HG02840 (cell line): ENCODE results near the gene TUBB3.
"Not testable (repeated sequence)": the region's sequence is repeated elsewhere in the genome, so short reads cannot be mapped to it uniquely, and the experiment has no call there.

Experiments used
- ATAC-seq: cut with Tn5 transposase; IDR thresholded peaks from one replicate; pipeline ENCODE4 v1.9.1; 2021; ENCODE audit warnings: mild to moderate bottlenecking, moderate library complexity, moderate number of reproducible peaks; ENCODE audit not compliant: unreplicated experiment, low FRiP score

TUBB3 gene

DNA sequence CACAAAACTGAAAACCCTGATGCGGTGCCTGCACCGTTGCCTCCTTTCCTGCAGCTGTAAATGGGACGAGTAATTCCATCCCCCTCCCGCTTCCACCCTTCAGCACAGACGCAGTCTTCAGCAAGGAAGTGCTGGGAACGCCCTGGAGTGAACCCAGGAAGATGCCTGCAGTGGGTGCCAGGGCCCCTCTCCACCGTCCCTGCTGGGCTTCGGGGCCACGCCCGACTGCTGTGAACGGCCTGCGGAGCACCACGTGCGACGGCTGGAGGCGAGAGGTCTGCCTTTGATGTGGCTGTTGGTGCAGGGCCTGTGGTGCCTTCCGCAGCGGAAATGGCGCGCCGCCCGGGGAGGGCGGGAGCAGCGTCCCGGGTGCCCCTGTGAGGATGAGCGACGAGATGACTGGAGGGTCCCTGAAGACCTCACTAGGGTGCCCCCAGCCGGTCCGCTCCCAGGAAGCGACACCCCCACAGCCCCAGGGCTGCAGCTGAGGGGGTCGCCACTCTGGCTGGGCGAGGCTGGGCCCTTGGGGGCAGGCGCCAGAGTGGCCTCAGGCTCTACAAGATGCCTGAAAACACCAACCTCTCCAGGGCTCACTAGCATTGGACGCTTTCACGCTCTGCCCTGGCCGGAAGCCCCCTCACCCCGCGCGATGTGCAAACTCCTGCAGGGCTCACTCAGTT is 5.2 kb upstream of the TUBB3 start:
- ATAC-seq, result peak; percentile 48

DNA sequence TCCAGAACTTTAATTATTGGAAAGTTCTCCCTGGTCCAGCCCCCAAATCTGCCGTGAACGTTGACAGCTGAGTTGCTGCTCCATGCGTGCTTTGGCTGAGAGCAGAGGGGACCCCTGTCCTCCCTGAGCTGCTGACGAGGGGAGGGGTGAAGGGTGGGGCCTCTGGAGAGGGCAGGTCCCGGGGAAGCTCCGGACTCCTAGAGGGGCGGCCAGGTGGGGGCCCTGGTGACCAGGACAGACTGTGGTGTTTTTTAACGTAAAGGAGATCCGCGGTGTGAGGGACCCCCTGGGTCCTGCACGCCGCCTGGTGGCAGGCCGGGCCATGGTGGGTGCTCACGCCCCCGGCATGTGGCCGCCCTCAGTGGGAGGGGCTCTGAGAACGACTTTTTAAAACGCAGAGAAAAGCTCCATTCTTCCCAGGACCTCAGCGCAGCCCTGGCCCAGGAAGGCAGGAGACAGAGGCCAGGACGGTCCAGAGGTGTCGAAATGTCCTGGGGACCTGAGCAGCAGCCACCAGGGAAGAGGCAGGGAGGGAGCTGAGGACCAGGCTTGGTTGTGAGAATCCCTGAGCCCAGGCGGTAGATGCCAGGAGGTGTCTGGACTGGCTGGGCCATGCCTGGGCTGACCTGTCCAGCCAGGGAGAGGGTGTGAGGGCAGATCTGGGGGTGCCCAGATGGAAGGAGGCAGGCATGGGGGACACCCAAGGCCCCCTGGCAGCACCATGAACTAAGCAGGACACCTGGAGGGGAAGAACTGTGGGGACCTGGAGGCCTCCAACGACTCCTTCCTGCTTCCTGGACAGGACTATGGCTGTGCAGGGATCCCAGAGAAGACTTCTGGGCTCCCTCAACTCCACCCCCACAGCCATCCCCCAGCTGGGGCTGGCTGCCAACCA is 4.4 kb upstream of the TUBB3 start, which contains the start of gene MC1R:
MC1R (plus strand) TSS at position 410 of the 895 bp plus-strand sequence; CDS start at position 807, 397 bp downstream.
- ATAC-seq, result peak; percentile 20

DNA sequence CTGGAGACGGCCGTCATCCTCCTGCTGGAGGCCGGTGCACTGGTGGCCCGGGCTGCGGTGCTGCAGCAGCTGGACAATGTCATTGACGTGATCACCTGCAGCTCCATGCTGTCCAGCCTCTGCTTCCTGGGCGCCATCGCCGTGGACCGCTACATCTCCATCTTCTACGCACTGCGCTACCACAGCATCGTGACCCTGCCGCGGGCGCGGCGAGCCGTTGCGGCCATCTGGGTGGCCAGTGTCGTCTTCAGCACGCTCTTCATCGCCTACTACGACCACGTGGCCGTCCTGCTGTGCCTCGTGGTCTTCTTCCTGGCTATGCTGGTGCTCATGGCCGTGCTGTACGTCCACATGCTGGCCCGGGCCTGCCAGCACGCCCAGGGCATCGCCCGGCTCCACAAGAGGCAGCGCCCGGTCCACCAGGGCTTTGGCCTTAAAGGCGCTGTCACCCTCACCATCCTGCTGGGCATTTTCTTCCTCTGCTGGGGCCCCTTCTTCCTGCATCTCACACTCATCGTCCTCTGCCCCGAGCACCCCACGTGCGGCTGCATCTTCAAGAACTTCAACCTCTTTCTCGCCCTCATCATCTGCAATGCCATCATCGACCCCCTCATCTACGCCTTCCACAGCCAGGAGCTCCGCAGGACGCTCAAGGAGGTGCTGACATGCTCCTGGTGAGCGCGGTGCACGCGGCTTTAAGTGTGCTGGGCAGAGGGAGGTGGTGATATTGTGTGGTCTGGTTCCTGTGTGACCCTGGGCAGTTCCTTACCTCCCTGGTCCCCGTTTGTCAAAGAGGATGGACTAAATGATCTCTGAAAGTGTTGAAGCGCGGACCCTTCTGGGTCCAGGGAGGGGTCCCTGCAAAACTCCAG is 3.4 kb upstream of the TUBB3 start:
- no peak for ATAC-seq

DNA sequence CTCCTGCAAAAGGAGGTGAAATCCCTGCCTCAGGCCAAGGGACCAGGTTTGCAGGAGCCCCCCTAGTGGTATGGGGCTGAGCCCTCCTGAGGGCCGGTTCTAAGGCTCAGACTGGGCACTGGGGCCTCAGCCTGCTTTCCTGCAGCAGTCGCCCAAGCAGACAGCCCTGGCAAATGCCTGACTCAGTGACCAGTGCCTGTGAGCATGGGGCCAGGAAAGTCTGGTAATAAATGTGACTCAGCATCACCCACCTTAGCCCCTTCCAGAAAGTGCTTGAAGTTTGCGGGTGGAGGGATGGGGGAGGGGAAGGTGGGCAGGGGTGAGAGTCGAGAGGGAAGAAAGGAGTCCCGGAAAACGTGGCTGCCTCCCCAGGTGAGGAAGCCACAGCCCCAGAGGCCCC is 2.4 kb upstream of the TUBB3 start:
- ATAC-seq, result no peak

DNA sequence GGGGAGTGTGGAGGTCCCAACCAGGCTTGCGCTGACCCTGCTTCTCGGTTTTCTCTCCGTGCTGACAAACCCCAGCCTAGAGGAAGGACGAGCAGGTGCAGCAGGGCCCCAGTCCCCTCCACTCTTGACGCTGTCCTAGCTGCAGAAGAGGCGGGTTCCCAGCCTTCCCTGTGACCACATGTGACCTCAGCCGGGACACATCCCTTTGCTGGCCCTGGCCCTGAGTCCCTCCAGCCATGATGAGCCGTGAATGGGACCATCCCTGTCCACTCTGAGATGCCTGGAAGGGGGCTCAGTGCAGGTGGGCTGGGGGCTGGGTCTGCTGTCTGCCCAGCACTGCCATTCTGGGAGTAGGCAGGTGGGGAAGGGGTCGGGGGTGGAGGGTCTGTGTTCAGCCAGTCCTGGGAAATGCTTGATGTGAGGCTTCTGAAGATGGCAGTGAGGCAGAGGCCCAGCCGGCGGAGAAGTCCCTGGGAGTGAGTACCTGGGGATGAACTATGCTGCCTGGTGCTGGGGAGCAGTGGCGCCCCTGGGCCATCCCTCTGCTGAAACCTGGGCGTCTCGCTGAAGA is 1.9 kb upstream of the TUBB3 start:
- ATAC-seq, result no peak

DNA sequence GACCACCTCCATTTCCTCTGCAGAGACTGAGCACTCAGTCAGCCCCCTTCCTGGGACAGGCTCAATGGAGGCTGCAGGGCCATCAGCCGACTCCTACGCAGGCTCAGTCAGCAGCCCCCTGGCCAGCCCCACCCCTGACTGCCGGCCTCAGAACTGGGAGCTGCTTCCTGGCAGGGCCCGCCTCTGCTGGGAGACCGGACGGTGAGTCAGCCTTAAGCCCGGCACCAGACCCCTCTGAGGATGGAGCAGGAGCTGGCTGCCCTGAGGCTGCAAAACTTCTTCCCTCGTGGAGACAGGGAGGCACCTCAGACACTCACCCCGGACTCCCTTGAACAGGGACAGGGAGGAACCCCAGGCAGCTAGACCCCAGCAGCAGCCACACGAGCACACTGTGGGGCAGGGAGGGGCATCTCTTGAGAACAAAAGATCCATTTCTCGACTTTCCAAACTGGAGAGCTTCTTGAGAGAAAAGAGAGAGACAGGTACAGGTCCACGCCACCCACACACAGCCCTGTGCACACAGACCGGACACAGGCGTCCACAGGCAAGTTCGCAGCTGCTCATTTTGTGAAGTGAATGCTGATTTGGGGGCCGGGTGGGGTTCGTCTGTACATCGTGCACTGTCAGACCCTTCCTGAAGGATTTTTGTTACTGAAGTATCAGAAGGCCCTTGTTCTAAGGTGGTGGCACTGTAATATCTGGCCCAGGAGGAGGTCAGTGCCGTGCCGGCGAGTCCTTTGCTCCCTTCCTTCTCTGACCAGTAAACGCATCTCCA is 1.3 kb upstream of the TUBB3 start:
- ATAC-seq, result no peak

DNA sequence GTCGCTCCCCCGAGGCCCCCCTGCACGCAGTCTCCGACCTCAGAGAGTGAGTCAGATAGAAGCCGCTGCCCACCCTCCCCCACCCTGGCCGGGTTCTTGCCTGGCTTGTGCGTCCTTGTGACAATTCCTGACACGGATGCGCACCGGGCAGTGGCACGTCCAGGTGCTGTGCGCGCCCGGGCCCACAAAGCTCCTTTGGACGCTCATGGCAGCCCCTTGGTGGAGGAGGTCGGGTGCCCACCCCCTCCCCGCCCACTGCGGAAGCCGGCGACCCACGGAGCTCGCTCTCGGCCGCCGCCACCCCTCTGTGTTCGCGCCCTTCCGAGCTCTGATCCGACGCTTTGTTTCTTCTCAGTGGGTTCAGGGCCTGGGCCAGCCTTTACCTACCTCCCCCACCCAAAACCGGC is 662 bp upstream of the TUBB3 start:
- no peak for ATAC-seq

DNA sequence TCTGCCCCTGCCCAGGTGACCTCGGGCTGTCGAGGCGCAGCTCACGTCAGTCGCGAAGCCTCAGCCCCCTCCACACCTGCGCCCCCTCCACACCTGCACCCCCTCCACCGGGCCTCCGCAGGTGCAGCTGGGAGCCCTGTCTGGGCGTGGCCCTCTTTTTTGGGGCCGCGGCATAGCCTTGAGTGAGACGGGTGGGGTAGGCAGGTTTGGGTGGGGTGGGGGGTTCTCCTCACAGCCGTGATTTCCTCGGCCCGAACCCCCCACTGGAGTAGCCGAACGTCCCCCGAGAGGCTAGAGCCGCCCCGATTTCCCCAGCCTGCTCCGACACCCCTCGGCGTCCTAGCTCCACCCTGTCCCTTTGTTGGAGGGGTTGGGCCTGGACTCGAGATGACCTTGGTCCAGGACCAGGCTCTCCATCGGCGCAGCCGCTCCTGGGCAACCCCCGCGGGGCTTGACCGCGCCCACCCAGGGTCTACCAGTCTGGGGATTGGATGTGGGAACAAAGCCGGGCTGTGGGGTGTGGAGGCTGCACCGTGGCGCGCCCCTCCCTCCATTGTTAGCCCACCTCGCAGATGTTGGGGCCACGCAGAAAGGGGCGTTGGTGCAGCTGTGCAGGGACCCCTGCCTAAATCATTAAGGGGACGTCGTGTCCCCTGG is 626 bp downstream of the TUBB3 start:
- ATAC-seq, result no peak

DNA sequence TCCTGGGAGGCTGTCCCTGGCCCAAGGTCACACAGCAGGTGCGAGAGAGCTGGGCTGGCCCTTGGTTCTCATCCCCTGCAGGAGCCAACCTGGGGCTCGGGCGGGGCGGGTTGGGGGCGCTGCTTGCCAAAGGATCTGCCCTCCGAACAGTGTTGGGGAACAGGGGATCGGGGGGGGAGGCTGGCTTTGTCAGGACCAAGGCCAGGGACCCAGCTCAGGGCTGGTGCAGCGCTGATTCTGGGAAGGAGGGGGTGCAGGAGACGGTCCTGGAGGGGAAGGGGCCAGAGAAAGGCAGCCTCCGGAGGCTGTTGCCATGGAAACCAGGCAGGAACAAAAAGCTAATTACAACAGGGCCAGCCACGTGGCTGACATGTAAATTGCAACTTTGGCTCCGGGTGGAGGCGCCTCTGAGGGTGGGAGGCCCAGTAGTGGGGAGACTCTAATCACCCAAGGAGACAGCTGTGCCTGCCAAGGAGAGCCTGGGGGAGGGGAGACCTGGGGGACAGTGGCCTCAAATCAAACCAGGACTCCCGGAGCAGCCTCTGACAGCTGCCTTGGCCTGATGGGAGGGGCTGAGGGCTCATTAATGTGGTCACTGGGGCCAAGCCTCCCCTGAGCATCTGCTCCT is 1.3 kb downstream of the TUBB3 start:
- ATAC-seq, result no peak

DNA sequence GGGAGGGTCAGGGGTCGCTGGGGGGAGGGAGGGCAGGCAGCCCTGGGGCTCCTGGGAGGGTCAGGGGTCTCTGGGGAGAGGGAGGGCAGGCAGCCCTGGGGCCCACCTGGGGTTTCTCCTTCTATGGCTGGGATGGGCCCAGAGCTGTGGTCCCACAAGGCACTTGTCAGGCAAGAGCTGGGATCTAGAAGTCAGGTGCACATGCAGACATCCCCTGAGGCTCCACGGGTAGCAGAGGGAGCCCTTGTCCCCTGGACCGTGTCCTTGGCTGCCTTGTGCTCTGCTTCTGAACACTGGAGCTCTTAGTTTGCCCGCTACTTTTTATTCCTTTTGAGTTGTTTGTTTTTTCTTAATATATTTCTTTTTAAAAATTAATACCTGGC is 1.8 kb downstream of the TUBB3 start:
- ATAC-seq, result no peak

DNA sequence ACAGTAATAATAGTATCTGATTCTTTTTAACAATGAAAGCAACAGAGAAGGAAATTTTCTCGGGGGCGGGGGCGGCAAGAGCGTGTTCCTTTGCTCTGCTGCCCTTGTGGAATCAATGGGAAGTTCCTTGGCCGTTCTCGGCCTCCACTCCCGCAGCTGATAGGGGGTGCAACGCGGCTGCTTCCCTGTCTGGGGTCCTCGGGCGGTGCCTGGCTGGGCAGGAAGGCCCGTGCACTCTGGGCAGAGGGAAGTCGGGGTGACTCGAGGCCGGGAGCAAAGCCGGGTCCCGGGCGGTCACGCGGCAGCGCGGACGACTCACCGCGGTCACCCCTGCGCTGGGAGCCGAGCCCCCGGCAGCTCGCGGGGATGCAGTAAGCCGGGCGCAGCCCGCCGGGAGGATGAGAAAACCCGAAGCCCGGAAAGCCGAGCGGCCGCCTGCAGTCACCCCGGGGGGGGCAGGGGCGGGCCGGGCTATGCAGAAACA is 2.5 kb downstream of the TUBB3 start:
- ATAC-seq, result no peak

DNA sequence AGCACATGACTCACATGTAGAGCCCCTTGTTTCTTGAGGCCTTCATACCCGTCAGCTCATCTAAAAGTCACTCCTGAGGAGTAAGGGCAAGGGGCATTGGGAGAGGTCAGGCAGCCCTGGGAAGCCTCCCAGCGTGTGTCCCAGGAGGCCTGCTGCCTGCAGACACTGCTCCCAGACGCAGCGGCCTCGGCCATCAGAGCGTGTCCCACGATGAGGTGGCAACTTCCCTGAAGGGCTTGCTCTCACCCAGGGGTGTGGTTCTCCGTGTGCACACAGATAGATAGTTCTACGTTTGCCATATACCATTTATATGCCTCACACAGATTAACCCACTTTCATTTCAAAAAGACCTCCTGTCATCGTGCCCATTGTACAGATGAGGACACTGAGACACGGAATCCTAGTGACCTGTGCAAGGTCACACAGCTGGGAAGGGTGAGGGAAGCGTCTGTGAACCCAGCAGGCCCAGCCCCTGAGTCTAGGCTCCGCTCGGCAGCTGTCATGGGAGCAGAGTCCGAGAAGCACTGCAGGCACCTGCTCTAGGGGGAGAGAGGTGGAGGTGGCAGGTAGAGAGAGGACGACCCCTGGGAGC is 8.3 kb downstream of the TUBB3 start:
- ATAC-seq, result no peak

DNA sequence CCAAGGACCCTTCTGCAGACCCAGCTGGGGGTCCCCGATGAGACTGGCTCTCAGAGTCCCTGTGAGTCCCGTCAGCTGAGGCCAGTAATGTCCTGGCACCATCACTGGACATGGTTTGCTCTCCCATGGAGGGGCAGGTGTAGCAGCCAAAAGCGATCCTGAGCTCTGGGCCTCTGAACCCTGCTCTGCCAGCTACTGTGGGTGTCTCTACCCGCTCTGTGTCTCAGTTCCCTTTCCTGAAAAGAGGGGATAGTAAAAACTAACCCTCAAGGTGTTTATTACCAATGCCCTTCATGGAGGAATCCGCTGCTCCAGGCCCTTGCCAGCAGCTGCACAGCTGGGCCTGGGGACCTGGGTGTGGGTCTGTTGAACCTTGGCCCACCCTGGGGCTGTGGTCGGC is 8.8 kb downstream of the TUBB3 start:
- no peak for ATAC-seq

DNA sequence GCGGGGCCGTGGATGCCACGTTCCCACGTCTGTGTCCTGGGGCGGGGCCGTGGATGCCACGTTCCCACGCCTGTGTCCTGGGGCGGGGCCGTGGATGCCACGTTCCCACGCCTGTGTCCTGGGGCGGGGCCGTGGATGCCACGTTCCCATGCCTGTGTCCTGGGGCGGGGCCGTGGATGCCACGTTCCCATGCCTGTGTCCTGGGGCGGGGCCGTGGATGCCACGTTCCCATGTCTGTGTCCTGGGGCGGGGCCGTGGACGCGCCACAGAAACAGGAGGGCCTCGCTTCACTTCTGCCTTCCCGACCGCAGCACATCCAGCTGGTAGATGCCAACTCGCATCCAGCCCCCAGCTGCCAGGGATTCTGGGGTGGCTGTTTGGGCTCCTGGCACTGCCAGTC is 10.9 kb downstream of the TUBB3 start:
- ATAC-seq, result not testable (repeated sequence)

DNA sequence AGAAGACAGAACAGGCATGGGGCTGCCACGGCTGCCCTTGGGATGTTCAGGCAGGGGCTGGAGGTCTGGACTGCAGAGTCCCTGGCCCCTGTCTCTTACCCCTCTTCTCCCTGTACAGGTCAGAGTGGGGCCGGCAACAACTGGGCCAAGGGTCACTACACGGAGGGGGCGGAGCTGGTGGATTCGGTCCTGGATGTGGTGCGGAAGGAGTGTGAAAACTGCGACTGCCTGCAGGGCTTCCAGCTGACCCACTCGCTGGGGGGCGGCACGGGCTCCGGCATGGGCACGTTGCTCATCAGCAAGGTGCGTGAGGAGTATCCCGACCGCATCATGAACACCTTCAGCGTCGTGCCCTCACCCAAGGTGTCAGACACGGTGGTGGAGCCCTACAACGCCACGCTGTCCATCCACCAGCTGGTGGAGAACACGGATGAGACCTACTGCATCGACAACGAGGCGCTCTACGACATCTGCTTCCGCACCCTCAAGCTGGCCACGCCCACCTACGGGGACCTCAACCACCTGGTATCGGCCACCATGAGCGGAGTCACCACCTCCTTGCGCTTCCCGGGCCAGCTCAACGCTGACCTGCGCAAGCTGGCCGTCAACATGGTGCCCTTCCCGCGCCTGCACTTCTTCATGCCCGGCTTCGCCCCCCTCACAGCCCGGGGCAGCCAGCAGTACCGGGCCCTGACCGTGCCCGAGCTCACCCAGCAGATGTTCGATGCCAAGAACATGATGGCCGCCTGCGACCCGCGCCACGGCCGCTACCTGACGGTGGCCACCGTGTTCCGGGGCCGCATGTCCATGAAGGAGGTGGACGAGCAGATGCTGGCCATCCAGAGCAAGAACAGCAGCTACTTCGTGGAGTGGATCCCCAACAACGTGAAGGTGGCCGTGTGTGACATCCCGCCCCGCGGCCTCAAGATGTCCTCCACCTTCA is 11.7 kb downstream of the TUBB3 start:
- no peak for ATAC-seq

DNA sequence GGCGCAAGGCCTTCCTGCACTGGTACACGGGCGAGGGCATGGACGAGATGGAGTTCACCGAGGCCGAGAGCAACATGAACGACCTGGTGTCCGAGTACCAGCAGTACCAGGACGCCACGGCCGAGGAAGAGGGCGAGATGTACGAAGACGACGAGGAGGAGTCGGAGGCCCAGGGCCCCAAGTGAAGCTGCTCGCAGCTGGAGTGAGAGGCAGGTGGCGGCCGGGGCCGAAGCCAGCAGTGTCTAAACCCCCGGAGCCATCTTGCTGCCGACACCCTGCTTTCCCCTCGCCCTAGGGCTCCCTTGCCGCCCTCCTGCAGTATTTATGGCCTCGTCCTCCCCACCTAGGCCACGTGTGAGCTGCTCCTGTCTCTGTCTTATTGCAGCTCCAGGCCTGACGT is 12.5 kb downstream of the TUBB3 start:
- not testable (repeated sequence) for ATAC-seq

DNA sequence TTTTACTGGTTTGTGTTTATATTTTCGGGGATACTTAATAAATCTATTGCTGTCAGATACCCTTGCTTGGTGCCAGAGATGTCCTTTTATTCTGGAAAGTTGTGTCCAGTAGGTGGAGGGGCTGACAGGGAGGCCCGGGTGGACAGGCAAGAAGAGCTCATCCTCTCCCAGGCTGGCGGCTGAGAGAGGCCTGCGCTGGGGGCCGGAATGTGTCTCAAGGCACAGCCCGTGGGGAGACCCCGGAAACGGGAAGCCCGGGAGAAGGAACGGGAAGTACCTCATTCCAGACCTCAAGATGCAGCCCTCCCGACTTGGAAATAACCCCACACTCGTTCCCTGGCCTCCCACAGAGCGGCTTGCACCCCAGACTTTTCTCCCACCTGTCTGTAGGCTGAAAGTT is 12.9 kb downstream of the TUBB3 start:
- no peak for ATAC-seq
